HCT116 (cell line): Measurements from ENCODE around the gene ACE. TPM values are rescaled to one million over a fixed set of nuclear protein-coding genes. Genes with fewer than 3 reads are reported as not detected.

ENCODE experiments used
- ATAC-seq: fragments of 200-7000 bp; cut with Tn5 transposase; 2 replicates; pipeline ENCODE4 v1.9.1; 2020; ENCODE audit warnings: mild to moderate bottlenecking, moderate library complexity
- BruUV-seq: library from RNA; stranded (reverse); fragments of 400-500 nt; replicated peaks from 2 replicates; lab custom pipeline; 2021; lab: Mats Ljungman, UMichigan
- CTCF ChIA-PET: fragments of 300-600 bp; sonication (Branson Sonifier 250); formaldehyde crosslinking; loops from one replicate; lab custom pipeline; 2021; ENCODE audit warnings: antibody characterized with exemption; lab: Charles Lee
- POLR2A ChIA-PET: fragments of 300-600, 350-600 bp; sonication (Branson Sonifier 250); formaldehyde crosslinking; loops from one replicate; lab custom pipeline; 2021; ENCODE audit warnings: antibody characterized with exemption; lab: Charles Lee
- RAD21 ChIA-PET, 2 experiments: fragments of 300-600 bp; sonication (Branson Sonifier 250); formaldehyde crosslinking; loops; one replicate each; lab custom pipeline; 2023; ENCODE audit warnings: low total read pairs in 2 of 2; ENCODE audit not compliant: uncharacterized antibody in 2 of 2, unreplicated experiment in 2 of 2, low non-redundant PET in 1 of 2; lab: Charles Lee
- DNase-seq: peaks from one replicate; pipeline ENCODE4 v3.0.0-alpha.2; 2010; ENCODE audit warnings: low read depth, low spot score
- H2AFZ ChIP-seq: fragments of 200-600 bp; shearing (Covaris generic), sonication (generic); 2 replicates; pipeline ENCODE4 v1.6.1; 2017; ENCODE audit warnings: low read depth, mixed run types, mixed read lengths, antibody characterized with exemption, low read length; ENCODE audit not compliant: poor library complexity, severe bottlenecking
- H3K27ac ChIP-seq: 2 replicates; pipeline ENCODE4 v1.5.1; 2012; ENCODE audit warnings: low read depth, low read length
- H3K27me3 ChIP-seq: fragments of 200-600 bp; sonication (generic); 2 replicates; pipeline ENCODE4 v1.6.1; 2016; ENCODE audit warnings: mixed run types, low read length, mixed read lengths; ENCODE audit not compliant: insufficient read depth
- H3K36me3 ChIP-seq, 2 experiments: fragments of 200-500 bp in 1 of 2; fragments of 200-600 bp in 1 of 2; sonication (Bioruptor generic) in 1 of 2; sonication (generic) in 1 of 2; 2 replicates each; pipeline versions ENCODE4 v1.5.1 to v1.6.1; 2014 to 2016; ENCODE audit warnings: low read length in 2 of 2, inconsistent platforms in 1 of 2, mixed read lengths in 1 of 2, mixed run types in 1 of 2; ENCODE audit not compliant: insufficient read depth in 2 of 2, control insufficient read depth in 1 of 2
- H3K4me1 ChIP-seq, 2 experiments: fragments of 200-600 bp in 1 of 2; sonication (generic) in 1 of 2; 2 replicates each; pipeline versions ENCODE4 v1.5.1 to v1.6.1; 2012 to 2017; ENCODE audit warnings: low read length in 2 of 2, inconsistent platforms in 1 of 2, mild to moderate bottlenecking in 1 of 2, mixed read lengths in 1 of 2, mixed run types in 1 of 2, moderate library complexity in 1 of 2; ENCODE audit not compliant: insufficient read depth in 2 of 2, control insufficient read depth in 1 of 2
- H3K4me2 ChIP-seq: fragments of 200-600 bp; sonication (generic); 2 replicates; pipeline ENCODE4 v1.6.1; 2017; ENCODE audit warnings: mixed run types, low read length, mixed read lengths
- H3K4me3 ChIP-seq, 2 experiments: fragments of 200-600 bp in 1 of 2; sonication (generic) in 1 of 2; replicated peaks in 1 of 2; 2 replicates each; pipeline ENCODE4 v1.5.1; 2011 to 2016; ENCODE audit warnings: low read length in 2 of 2, control low read depth in 1 of 2, low read depth in 1 of 2, mild to moderate bottlenecking in 1 of 2, mixed read lengths in 1 of 2, mixed run types in 1 of 2
- H3K79me2 ChIP-seq: fragments of 200-600 bp; sonication (generic); 2 replicates; pipeline ENCODE4 v1.6.1; 2017; ENCODE audit warnings: mild to moderate bottlenecking, mixed run types, low read length, moderate library complexity, mixed read lengths; ENCODE audit not compliant: insufficient read depth
- H3K9ac ChIP-seq: fragments of 200-600 bp; sonication (generic); 2 replicates; pipeline ENCODE4 v1.6.1; 2016; ENCODE audit warnings: low read length, mixed read lengths
- H3K9me2 ChIP-seq: fragments of 200-600 bp; sonication (generic), shearing (Covaris generic); 2 replicates; pipeline ENCODE4 v1.6.1; 2017; ENCODE audit warnings: mixed run types, mild to moderate bottlenecking, moderate library complexity; ENCODE audit not compliant: insufficient read depth
- H3K9me3 ChIP-seq, 2 experiments: fragments of 200-500 bp in 1 of 2; fragments of 200-600 bp in 1 of 2; sonication (Bioruptor generic) in 1 of 2; sonication (generic) in 1 of 2; 2 replicates each; pipeline ENCODE4 v1.6.1; 2014 to 2017; ENCODE audit warnings: low read length in 2 of 2, mixed read lengths in 2 of 2, inconsistent platforms in 1 of 2, low read depth in 1 of 2, mild to moderate bottlenecking in 1 of 2, mixed run types in 1 of 2, moderate library complexity in 1 of 2; ENCODE audit not compliant: control insufficient read depth in 1 of 2, insufficient read depth in 1 of 2
- H4K20me1 ChIP-seq: fragments of 200-600 bp; sonication (generic), shearing (Covaris generic); 2 replicates; pipeline ENCODE4 v1.6.1; 2017; ENCODE audit warnings: mixed run types, mild to moderate bottlenecking, moderate library complexity; ENCODE audit not compliant: insufficient read depth
- CEBPB ChIP-seq: IDR thresholded peaks from 2 replicates; pipeline ENCODE4 v1.6.1; 2012; ENCODE audit warnings: low read depth
- FOSL1 ChIP-seq: IDR thresholded peaks from 2 replicates; pipeline ENCODE4 v1.6.1; 2012; ENCODE audit warnings: low read depth
- JUND ChIP-seq: IDR thresholded peaks from 2 replicates; pipeline ENCODE4 v1.6.1; 2012
- RAD21 ChIP-seq: IDR thresholded peaks from 2 replicates; pipeline ENCODE4 v1.6.1; 2012; ENCODE audit warnings: low read depth, mild to moderate bottlenecking
- SP1 ChIP-seq: IDR thresholded peaks from 2 replicates; pipeline ENCODE4 v1.6.1; 2012; ENCODE audit warnings: low read depth
- intact Hi-C: fragments of 100-400 bp; cut with micrococcal nuclease; formaldehyde crosslinking; loops from 2 replicates; pipeline ENCODE4 v1.10.0; 2022
- total RNA-seq: library from RNA; stranded (reverse); gene quantifications from one replicate; pipeline ENCODE4 v1.2.1, GENCODE V29; 2021; ENCODE audit not compliant: unreplicated experiment
- TF ChIP-seq, protein P1 (sequence below): IDR thresholded peaks from 2 replicates; pipeline ENCODE4 v1.6.1; 2012
- TF ChIP-seq, protein P2 (sequence below), 3 experiments: fragments of 200-600 bp in 1 of 3; sonication (generic) in 1 of 3; IDR thresholded peaks in 2 of 3; conservative IDR thresholded peaks in 1 of 3; 2 replicates each; pipeline ENCODE4 v1.5.1; 2012 to 2017; ENCODE audit warnings: low read depth in 2 of 3, low read length in 2 of 3, antibody characterized with exemption in 1 of 3, borderline replicate concordance in 1 of 3, control low read depth in 1 of 3, mild to moderate bottlenecking in 1 of 3, mixed read lengths in 1 of 3, mixed run types in 1 of 3, moderate library complexity in 1 of 3; ENCODE audit not compliant: insufficient read depth in 1 of 3

The ACE gene
- total RNA-seq, 1 experiment from 2014 or later, result 7.7 TPM

DNA sequence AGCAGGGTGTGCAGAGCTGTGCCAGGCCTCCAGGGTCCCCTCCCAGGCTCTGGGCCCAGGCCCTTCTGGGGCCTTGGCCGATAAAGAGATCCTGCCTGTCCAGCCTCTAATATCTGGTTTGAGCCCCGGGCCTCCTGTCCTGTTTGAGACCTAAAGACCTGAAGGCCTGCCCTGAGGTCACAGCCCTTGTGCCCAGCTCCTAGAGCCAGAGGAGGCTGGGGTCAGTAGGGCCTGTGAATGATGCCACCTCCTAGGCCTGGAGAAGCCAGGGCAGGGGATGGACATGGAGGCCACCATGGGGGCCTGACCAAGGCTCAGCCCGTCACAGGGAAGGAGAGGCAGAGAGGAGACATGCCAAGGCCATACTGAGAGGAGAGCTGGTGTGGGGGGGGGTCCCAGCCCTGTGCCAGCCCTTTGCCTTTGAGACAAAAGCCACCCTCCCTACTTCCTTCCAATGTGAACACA is 53.7 kb downstream of the ACE start:
- Histone ChIP-seq H3K27me3 (peaks cover 22% of the 10 kb centered on the region), H3K9ac (no peak overlapping the region), H2AFZ (no peak overlapping the region), H4K20me1 (no peaks in the 10 kb centered on the region), H3K79me2 (no peaks in the 10 kb centered on the region), H3K27ac (no peak overlapping the region)
- no peak for ATAC-seq
- CTCF ChIA-PET, result no interaction called here
- POLR2A ChIA-PET, result no interaction called here
- intact Hi-C loops, result no loop called here
- DNase-seq, result no peak
- RAD21 ChIA-PET, result no interaction called here
- no peak for TF ChIP-seq JUND
- no peak for TF ChIP-seq SP1
- TF ChIP-seq CEBPB, result no peak
- TF ChIP-seq, protein P1, sequence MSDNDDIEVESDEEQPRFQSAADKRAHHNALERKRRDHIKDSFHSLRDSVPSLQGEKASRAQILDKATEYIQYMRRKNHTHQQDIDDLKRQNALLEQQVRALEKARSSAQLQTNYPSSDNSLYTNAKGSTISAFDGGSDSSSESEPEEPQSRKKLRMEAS, result no peak
- TF ChIP-seq FOSL1, result no peak
- TF ChIP-seq, protein P2, sequence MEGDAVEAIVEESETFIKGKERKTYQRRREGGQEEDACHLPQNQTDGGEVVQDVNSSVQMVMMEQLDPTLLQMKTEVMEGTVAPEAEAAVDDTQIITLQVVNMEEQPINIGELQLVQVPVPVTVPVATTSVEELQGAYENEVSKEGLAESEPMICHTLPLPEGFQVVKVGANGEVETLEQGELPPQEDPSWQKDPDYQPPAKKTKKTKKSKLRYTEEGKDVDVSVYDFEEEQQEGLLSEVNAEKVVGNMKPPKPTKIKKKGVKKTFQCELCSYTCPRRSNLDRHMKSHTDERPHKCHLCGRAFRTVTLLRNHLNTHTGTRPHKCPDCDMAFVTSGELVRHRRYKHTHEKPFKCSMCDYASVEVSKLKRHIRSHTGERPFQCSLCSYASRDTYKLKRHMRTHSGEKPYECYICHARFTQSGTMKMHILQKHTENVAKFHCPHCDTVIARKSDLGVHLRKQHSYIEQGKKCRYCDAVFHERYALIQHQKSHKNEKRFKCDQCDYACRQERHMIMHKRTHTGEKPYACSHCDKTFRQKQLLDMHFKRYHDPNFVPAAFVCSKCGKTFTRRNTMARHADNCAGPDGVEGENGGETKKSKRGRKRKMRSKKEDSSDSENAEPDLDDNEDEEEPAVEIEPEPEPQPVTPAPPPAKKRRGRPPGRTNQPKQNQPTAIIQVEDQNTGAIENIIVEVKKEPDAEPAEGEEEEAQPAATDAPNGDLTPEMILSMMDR (IDR thresholded peaks at IDR 0.05 in 2 of 3, conservative IDR thresholded peaks at IDR 0.05 in 1 of 3; ENCODE audit: borderline replicate concordance in 1 of 3, insufficient read depth in 1 of 3, low read depth in 2 of 3, low read length in 2 of 3), result no peak
- TF ChIP-seq RAD21, result no peak
- TF ChIP-seq, all 23 proteins: peak for 0
- Histone ChIP-seq H3K4me2 (no peak overlapping the region), H3K4me3 (no peak overlapping the region), H3K9me2 (no peaks in the 10 kb centered on the region), H3K9me3 (no peaks in the 10 kb centered on the region), H3K4me1 (no peaks in the 10 kb centered on the region), H3K36me3 (no peaks in the 10 kb centered on the region)
- no TSS peak for BruUV-seq
